PFSK-1 (cell line): ENCODE data around the gene CRIP2.

ENCODE experiments used
- POLR2AphosphoS5 ChIP-seq: IDR thresholded peaks from 2 replicates; pipeline ENCODE4 v1.6.1; 2012; ENCODE audit warnings: low read depth, mild to moderate bottlenecking, control low read depth, low read length, moderate library complexity
- TAF1 ChIP-seq: IDR thresholded peaks from 2 replicates; pipeline ENCODE4 v1.6.1; 2012; ENCODE audit warnings: low read length, control low read depth, borderline replicate concordance; ENCODE audit not compliant: insufficient read depth
- TF ChIP-seq, protein P1 (sequence below), 2 experiments: IDR thresholded peaks; 2 replicates each; pipeline versions ENCODE4 v1.6.1 to v1.8.0; 2011 to 2012; ENCODE audit warnings: low read depth in 2 of 2, low read length in 2 of 2, control low read depth in 1 of 2, inconsistent platforms in 1 of 2, mild to moderate bottlenecking in 1 of 2, moderate library complexity in 1 of 2; ENCODE audit not compliant: insufficient read depth in 1 of 2

DNA sequence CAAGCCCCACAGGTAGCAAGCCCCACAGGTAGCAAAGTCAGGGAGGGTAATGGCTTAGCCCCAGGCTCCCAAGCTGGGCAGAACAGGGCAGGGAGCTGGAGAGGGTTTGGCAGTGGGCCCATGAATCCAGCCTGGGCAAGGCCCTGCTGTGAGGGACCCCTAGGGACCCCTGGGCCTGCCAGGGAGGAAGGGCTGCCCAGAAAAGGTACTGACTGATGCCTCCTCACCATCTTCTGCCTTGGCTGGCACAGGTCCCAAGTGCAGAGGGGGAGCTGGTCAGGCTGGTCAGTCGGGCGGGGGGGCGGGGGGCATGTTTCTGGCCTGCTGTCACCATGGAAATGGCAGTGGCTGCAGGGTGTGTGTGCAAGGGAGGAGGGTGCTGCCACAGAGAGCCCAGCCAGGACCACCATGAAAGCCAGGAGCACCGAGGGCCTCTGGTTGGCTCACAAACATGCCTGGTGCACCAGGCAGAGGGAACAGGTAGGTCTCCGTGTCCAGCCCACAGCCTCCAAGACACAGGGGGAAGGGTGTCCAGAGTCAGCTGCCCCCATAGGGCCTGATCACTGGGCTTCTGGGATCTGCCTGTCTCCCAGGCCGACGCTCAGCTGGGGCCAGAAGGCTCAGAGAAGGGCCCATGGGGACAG, 1.5 kb upstream of the CRIP2 start:
- TF ChIP-seq POLR2AphosphoS5 (no peak), TAF1 (no peak)
- TF ChIP-seq, protein P1, sequence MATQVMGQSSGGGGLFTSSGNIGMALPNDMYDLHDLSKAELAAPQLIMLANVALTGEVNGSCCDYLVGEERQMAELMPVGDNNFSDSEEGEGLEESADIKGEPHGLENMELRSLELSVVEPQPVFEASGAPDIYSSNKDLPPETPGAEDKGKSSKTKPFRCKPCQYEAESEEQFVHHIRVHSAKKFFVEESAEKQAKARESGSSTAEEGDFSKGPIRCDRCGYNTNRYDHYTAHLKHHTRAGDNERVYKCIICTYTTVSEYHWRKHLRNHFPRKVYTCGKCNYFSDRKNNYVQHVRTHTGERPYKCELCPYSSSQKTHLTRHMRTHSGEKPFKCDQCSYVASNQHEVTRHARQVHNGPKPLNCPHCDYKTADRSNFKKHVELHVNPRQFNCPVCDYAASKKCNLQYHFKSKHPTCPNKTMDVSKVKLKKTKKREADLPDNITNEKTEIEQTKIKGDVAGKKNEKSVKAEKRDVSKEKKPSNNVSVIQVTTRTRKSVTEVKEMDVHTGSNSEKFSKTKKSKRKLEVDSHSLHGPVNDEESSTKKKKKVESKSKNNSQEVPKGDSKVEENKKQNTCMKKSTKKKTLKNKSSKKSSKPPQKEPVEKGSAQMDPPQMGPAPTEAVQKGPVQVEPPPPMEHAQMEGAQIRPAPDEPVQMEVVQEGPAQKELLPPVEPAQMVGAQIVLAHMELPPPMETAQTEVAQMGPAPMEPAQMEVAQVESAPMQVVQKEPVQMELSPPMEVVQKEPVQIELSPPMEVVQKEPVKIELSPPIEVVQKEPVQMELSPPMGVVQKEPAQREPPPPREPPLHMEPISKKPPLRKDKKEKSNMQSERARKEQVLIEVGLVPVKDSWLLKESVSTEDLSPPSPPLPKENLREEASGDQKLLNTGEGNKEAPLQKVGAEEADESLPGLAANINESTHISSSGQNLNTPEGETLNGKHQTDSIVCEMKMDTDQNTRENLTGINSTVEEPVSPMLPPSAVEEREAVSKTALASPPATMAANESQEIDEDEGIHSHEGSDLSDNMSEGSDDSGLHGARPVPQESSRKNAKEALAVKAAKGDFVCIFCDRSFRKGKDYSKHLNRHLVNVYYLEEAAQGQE (IDR thresholded peaks at IDR 0.05; ENCODE audit: insufficient read depth in 1 of 2, low read depth in 2 of 2, low read length in 2 of 2), result no peak
